GM19099 (cell line): ENCODE results near the gene SBF2.

Source experiments
- POLR2A ChIP-seq: IDR thresholded peaks from 3 replicates; pipeline ENCODE4 v1.6.1; 2011; ENCODE audit warnings: low read depth; ENCODE audit not compliant: insufficient read length; ENCODE audit errors: extremely low read depth

Gene SBF2

DNA sequence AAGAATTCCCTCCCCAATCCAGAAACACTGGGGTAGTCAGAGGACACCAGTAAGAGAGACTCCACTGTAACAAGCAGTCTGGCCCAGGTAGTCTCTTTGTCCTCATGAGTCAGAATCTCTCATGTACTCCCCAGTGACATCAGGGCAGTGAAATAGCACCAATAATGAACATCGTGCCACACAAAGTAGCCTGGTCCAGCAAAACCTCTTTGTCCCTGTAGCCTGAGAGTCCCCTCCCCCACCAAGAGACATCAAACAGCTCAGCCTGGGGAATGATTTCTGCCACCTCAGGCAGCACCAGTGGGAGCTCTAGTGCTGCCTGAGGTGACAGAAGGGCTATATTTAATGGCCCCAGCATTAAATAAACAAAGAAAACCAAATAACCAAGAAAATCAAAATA is 88.1 kb downstream of the SBF2 start:
- TF ChIP-seq POLR2A: no peak

DNA sequence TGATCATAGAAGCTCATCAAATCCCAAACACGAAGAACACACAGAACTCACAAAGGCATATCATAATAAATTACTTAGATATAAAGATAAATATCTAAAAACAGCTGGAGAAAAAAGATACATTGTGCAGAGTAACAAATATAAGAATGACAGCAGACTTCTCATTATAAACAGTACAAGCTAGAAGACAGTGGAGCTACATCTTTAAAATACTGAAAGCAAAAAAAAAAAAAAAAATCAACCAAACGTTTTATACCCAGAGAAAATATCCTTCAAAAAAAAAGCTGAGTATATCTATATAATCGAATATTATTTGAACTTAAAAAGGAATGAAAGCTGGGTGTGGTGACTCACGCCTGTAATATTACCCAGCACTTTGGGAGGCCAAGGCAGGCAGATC is 90.0 kb downstream of the SBF2 start:
- no peak for TF ChIP-seq POLR2A

DNA sequence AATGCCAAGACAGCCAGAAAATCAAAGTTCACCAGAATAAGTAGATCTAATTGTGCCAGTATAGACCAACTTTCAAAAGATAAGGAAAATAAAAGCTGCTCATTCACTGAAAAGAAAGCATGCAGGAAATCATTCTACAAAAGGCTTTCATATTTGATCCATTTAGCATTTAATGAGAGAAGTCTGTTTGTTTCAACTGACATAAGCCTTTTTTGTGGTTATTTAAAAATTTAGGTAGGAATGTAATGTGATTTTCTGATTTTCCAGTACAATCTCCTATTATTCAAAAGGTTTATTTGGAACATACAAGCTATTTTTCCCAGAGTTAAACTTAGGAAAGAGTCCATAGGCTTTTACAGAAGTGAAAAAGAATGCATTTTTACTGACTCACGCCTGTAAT is 92.7 kb downstream of the SBF2 start:
- no peak for TF ChIP-seq POLR2A

DNA sequence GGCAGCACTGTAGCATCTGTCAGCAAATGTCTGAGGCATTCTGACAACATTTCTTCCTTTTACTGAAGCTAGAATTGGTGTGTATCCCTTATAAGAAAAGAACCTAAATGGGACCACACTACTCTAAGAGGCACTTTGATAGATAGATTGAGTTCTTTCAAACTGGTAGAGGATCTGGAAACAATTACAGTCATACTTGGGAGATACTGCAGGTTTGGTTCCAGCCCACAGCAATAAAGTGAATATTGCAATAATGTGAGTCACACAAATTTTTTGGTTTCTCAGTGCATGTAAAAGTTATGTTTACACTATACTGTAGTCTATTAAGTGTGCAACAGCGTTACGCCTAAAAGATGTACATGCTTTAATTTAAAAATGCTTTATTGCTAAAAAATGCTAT is 96.9 kb downstream of the SBF2 start:
- TF ChIP-seq POLR2A: no peak

DNA sequence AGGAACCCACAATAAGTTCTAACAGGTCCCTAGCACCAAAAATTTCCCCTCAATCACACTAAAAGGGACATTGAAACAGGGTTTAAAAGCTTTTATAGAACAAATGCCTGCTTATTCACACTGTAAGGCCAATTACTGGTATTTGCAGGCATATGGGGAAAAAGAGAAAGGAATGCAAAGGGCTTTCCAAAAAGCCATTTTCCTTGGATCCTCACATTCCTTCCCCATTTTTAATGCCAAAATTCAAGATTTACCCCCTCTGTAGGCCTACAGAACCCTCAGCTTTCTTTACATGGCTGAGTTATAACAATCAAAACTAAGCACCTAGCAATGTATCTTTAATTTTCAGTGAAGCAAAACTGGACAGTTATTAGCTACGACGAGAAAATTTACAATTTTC is 102.0 kb downstream of the SBF2 start:
- TF ChIP-seq POLR2A: no peak

DNA sequence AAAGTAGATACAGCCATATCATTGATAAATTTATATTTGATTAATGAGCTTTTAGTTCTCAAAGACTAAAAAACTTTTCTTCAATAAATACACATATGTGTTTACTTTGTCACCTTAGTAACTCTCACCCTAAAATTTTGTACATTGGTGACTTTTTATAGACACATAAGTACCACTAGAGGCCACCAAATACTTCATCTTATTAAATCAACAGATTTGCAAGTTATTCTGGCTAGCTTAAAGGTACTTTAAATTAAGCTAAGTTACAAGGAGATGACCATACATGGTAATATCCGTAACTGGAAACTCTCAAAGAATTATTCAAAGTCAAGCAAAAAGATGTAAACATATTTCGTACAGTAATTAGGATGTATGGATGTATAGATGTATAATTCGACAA is 112.2 kb downstream of the SBF2 start:
- no peak for TF ChIP-seq POLR2A

DNA sequence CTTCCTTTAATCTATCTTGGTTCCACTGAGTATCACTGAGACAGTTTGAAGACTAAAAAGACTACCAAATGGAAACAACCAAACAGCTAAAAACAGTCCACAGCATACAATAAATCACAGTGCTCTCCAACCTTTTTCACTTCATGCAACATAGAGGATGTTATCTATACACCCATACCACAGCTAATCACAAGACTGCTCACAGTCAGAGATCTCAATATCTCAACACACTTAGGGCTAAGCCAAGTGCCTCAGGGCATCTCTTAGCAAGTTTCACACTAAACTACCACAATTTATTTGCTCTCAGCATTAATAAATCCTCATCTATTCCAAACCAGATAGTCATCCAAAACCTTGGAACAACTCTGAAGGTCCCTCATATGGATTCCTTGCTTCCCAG is 129.4 kb downstream of the SBF2 start:
- no peak for TF ChIP-seq POLR2A

DNA sequence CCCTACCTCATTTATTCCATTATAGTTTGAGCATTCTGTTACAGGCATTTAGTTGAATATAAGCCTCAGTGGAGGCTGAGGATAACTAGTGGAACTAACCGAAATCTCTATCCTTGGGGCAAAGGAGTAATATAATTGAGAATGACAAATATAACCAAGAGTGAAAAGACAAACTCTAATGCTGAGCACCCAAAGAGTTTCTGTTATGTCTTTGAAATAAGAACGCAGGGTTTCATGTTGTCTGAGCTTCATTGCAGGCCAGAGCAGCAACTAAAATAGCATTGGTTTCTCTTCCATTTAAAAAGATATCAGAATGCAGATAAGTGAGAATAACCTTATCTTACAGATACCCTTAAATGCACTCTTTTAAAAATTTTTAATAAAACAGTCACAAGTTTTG is 131.8 kb downstream of the SBF2 start:
- no peak for TF ChIP-seq POLR2A

DNA sequence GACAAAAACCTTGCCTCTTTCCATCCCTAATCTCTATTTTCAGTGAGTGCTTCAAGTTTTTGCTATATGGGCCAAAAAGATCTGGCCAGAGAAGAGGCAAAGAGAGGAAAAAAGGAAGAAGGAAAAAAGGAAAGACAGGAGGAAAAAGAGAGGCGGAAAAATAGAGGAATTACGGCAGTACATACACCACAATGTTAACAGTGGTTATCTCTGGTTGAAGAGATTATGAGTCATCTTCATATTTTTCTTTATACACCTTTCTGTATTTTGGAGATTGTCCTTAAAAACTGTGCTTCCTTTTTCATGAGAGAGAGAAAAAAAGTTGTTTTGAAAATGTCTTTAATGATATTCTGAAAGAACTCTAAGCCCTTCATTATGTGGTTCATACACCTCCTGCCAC is 133.7 kb downstream of the SBF2 start:
- no peak for TF ChIP-seq POLR2A

DNA sequence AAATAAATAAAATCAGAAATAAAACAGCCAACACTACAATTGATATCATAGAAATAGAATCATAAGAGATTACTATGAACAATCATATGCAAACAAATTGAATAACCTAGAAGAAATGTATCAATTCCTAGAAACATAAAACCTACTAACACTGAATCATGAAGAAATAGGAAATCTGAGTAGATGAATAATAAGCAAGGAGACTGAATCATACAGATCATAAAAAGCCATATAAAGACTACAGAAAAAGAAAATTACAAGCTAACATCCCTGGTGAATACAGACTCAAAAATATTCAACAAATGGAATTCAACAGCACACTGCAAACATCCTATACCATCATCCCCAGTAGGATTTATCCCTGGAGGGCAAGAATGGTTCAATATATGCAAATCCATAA is 135.6 kb downstream of the SBF2 start:
- no peak for TF ChIP-seq POLR2A

DNA sequence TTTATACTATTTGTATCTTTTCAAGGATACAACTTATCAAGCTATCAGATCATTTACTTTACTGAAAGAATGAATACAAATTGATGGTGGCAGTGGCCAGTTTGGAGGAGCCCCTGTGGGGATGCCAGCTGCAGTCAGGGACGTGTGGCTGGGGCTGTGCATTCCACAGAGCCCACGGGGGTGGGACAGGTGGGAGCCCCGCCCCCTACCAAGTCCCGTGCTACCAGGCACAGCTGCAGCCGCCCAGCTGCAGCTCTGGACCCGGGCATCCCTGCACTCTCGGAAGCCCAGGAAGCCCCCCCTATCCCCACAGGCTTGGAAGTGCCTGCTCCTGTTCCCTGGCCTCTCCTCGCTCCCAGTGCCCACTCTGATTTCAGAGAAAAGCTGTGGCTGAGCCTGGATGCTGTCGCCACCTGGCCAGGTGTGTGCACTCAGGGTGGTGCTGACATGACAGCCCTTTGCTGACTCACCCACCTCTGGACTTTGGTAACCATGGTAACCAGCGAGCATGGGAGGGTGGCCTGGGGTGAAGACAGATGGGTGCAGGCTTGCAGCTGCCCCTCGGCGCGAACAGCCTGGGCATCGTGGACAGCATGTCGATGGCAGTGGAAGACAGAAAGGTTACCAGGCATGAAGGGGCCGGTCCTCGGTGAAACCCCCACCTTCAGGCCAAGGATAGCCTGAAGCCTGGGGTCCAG is 138.1 kb downstream of the SBF2 start:
- no peak for TF ChIP-seq POLR2A

DNA sequence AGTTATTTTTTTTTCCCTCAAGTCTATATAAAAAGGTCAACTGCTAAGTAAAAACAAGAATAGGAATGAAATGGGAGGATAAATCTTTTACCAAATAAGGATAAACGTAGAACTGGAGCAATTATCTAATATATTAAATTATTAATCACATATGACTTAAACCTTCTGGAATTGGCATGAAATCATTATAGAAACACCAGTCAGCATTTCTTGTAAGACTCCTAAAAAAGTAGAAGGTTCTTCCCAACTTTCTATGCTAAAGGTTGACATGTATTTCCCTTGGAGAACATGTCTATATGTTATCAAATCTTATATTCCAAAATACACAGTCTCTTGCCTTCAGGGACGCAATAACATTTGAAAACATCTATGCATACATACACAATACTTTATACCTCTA is 143.2 kb downstream of the SBF2 start:
- no peak for TF ChIP-seq POLR2A

DNA sequence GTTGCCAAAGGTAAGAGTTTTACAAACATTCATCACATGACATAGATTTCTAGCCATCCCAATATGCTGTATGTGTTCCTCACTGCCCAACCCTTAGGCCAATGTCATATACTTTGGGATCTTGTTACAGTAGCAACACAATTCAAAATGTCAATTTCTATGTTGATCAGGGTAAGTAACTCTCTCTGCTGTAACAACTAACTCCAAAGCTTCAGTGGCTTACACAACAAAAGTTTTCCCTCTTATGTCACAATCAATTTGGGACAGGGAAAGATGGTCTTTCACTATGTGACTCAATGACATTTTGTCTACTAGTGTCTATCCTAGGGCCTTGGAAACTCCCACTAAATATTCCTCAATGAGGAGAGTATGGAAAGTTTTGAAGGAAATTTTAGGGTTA is 144.5 kb downstream of the SBF2 start:
- no peak for TF ChIP-seq POLR2A

DNA sequence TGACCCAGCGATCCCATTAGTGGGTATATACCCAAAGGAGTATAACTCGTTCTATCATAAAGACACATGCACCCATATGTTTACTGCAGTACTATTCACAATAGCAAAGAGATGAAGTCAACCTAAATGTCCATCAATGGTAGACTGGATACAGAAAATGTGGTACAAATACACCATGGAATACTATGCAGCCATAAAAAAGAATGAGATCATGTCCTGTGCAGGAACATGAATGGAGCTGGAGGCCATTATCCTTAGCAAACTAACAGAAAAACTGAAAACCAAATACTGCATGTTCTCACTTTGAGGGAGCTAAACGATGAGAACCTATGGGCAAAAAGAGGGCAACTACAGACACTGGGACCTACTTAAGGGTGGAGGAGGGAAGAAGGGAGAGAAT is 146.8 kb downstream of the SBF2 start:
- TF ChIP-seq POLR2A: no peak

DNA sequence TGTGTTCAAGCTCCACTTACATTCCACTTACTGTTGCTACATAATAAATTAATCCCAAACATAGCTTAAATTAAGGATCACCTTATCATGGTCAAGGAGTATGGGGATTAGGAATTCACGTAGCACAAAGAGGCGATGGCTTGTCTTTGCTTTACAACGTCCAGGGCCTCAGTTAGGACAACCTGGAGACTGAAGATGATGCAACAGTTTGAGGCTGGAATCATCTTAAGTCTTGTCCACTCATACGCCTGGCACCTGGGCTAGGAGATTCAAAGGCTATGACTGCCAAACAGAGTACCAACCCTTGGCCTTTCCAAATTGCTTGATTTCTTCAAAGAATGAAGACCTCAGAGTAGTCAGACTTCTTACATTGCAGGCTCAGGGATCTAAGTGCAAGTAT is 149.1 kb downstream of the SBF2 start:
- no peak for TF ChIP-seq POLR2A

DNA sequence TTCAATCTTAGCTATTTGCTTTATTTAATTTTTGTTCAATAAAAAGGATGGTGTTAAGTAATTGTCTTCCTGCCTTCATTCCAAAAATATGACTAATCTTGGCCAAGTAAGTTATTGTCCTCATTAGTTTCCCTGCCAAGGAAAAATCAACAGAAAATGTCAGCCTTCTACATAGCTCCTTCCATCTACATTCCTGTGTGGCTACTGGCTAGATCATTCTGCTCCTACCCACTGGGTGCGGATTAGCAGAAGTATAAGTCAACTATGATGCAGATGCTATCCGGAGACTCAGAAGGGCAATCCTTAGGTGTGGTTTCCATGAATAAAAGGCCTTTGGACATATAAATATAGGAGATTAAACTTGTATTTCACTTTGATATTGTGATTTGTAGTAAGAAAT is 154.4 kb downstream of the SBF2 start:
- no peak for TF ChIP-seq POLR2A

DNA sequence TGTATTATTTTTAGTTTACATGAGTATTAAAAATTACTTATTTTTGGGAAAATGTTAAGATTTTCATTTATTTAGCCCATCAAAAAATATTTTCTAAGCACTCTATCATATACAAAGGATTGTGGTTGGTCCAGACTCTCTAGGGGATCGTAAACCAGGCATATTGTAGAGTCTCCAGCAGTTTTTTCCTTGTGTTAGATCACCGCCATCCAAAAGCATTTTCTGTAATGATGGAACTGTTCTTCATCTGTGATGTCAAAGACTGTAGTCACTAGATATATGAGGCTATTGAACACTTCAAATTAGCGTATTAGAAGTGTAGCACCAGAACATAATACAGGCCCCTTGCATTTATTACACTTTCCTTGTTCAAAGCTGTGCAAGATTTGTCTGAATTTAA is 154.9 kb downstream of the SBF2 start:
- TF ChIP-seq POLR2A: no peak
